SK-N-DZ (cell line): Measurements from ENCODE around the gene PROX2.

Experiments used
- DNase-seq: peaks from one replicate; pipeline ENCODE4 v3.0.0-alpha.2; 2015; ENCODE audit warnings: low spot score

The PROX2 gene

GRCh38 chr14:74881431-74882102, 5.6 kb upstream of the PROX2 start, which contains the start of gene DLST:
DLST (plus strand) TSS chr14:74881916; CDS start chr14:74881954, 38 bp downstream.
- peak; percentile 80 for DNase-seq

GRCh38 chr14:74879427-74880182, 3.7 kb upstream of the PROX2 start:
- no peak for DNase-seq

- DNase-seq, result no peak
Measured at GRCh38 chr14:74875204-74875603, 741 bp downstream of the PROX2 start.

- DNase-seq, result no peak
Measured at GRCh38 chr14:74871819-74872218, 4.1 kb downstream of the PROX2 start.

GRCh38 chr14:74868739-74869138, 7.2 kb downstream of the PROX2 start:
- no peak for DNase-seq

GRCh38 chr14:74867673-74868072, 8.3 kb downstream of the PROX2 start:
- no peak for DNase-seq

GRCh38 chr14:74866708-74867389, 9.1 kb downstream of the PROX2 start:
- DNase-seq, result no peak

GRCh38 chr14:74865156-74865555, 10.8 kb downstream of the PROX2 start:
- DNase-seq, result no peak

GRCh38 chr14:74864198-74864597, 11.7 kb downstream of the PROX2 start:
- DNase-seq, result no peak

- no peak for DNase-seq
Measured at GRCh38 chr14:74863274-74863673, 12.7 kb downstream of the PROX2 start.

- no peak for DNase-seq
Measured at GRCh38 chr14:74861734-74862090, 14.2 kb downstream of the PROX2 start.

GRCh38 chr14:74860899-74861733, 14.8 kb downstream of the PROX2 start:
- peak; percentile 78 for DNase-seq

GRCh38 chr14:74859757-74860552, 16.0 kb downstream of the PROX2 start:
- no peak for DNase-seq

GRCh38 chr14:74858022-74858421, 17.9 kb downstream of the PROX2 start:
- DNase-seq, result no peak

GRCh38 chr14:74856366-74856765, 19.6 kb downstream of the PROX2 start:
- no peak for DNase-seq

- no peak for DNase-seq
Measured at GRCh38 chr14:74855945-74856344, 20.0 kb downstream of the PROX2 start.

GRCh38 chr14:74855021-74855420, 20.9 kb downstream of the PROX2 start:
- DNase-seq, result no peak

GRCh38 chr14:74853581-74853980, 22.4 kb downstream of the PROX2 start:
- DNase-seq, result no peak

GRCh38 chr14:74852922-74853530, 22.9 kb downstream of the PROX2 start:
- no peak for DNase-seq

GRCh38 chr14:74848768-74849167, 27.2 kb downstream of the PROX2 start:
- no peak for DNase-seq
